Cerebellar cortex (tissue), 1 donor: Measurements from ENCODE around the gene POLR2A.
"Not testable (repeated sequence)": the region's sequence is repeated elsewhere in the genome, so short reads cannot be mapped to it uniquely, and the experiment has no call there.

Source experiments
- DNase-seq: peaks from one replicate; pipeline ENCODE4 v3.0.0-alpha.2; 2015; ENCODE audit warnings: low spot score

POLR2A gene

GRCh38 chr17:7479213-7480088 is 4.7 kb upstream of the POLR2A start, which contains the start of gene ZBTB4:
Gene ZBTB4 (minus strand): TSS chr17:7479631. CDS start chr17:7466801, 12,830 bp downstream.
- peak; percentile 54 for DNase-seq

GRCh38 chr17:7480089-7480384 is 4.1 kb upstream of the POLR2A start:
- DNase-seq = no peak

- DNase-seq = not testable (repeated sequence)
Measured at GRCh38 chr17:7481275-7481674, 2.9 kb upstream of the POLR2A start, which contains the start of gene SLC35G6. Gene SLC35G6 (plus strand): TSS chr17:7481446. CDS start chr17:7481517, 71 bp downstream.

GRCh38 chr17:7481842-7482741 is 2.1 kb upstream of the POLR2A start:
- DNase-seq = not testable (repeated sequence)

- DNase-seq = not testable (repeated sequence)
Measured at GRCh38 chr17:7482742-7483088, 1.5 kb upstream of the POLR2A start.

GRCh38 chr17:7483255-7484066 is 705 bp upstream of the POLR2A start:
- DNase-seq = peak; percentile 95

GRCh38 chr17:7484919-7485377 is 782 bp downstream of the POLR2A start:
- DNase-seq = no peak

GRCh38 chr17:7486181-7486580 is 2.0 kb downstream of the POLR2A start:
- no peak for DNase-seq

GRCh38 chr17:7490144-7490543 is 6.0 kb downstream of the POLR2A start:
- no peak for DNase-seq

GRCh38 chr17:7491583-7491982 is 7.4 kb downstream of the POLR2A start:
- DNase-seq = no peak

- DNase-seq = no peak
Measured at GRCh38 chr17:7493941-7494340, 9.8 kb downstream of the POLR2A start.

GRCh38 chr17:7495906-7496434 is 11.8 kb downstream of the POLR2A start:
- DNase-seq = no peak

GRCh38 chr17:7496470-7497183 is 12.5 kb downstream of the POLR2A start:
- no peak for DNase-seq

GRCh38 chr17:7497228-7497627 is 13.1 kb downstream of the POLR2A start:
- DNase-seq = no peak

- DNase-seq = no peak
Measured at GRCh38 chr17:7497636-7498035, 13.5 kb downstream of the POLR2A start.

GRCh38 chr17:7499161-7499560 is 15.0 kb downstream of the POLR2A start:
- no peak for DNase-seq

- DNase-seq = no peak
Measured at GRCh38 chr17:7501729-7502128, 17.6 kb downstream of the POLR2A start.

- no peak for DNase-seq
Measured at GRCh38 chr17:7502171-7502847, 18.1 kb downstream of the POLR2A start.

- no peak for DNase-seq
Measured at GRCh38 chr17:7502987-7503386, 18.8 kb downstream of the POLR2A start.

- DNase-seq = no peak
Measured at GRCh38 chr17:7503521-7503920, 19.4 kb downstream of the POLR2A start.
